Uterus (tissue), 2 donors: ENCODE data around the gene HDAC4.
A peak's percentile ranks its signal among the peaks of the same experiment; 100 is the strongest.

ENCODE experiments used
- POLR2A ChIP-seq, 2 donors: fragments of 450-650 bp; IDR thresholded peaks; one replicate each; pipeline ENCODE4 v1.6.1; 2016; ENCODE audit warnings: antibody characterized with exemption in 2 of 2, mild to moderate bottlenecking in 1 of 2, moderate library complexity in 1 of 2
- TF ChIP-seq, protein P1 (sequence below), 4 experiments: fragments of 200-600 bp in 2 of 4; fragments of 450-650 bp in 2 of 4; sonication (generic) in 2 of 4; IDR thresholded peaks; one replicate each; pipeline ENCODE4 v1.5.1; 2016 to 2019; ENCODE audit warnings: antibody characterized with exemption in 4 of 4, mild to moderate bottlenecking in 2 of 4, moderate library complexity in 1 of 4

DNA sequence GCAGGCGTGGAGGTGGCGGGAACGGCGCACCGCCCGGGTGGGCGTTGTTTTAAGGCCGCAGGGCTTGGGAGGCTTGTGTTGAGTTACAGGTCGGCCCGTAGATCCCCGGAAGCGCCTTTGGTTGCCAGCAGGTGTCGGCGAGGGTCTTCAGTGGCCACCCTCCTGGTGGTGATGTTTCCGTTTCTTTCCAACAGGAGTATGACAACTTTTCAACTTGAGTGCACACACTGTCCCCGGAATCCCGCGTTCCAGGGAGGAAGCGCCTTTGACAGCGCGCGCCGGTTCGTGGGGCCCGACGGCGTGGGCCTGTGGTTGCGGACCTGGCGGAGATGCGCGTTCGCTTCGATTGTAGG lies 1.0 kb upstream of the HDAC4 start:
- TF ChIP-seq, protein P1, sequence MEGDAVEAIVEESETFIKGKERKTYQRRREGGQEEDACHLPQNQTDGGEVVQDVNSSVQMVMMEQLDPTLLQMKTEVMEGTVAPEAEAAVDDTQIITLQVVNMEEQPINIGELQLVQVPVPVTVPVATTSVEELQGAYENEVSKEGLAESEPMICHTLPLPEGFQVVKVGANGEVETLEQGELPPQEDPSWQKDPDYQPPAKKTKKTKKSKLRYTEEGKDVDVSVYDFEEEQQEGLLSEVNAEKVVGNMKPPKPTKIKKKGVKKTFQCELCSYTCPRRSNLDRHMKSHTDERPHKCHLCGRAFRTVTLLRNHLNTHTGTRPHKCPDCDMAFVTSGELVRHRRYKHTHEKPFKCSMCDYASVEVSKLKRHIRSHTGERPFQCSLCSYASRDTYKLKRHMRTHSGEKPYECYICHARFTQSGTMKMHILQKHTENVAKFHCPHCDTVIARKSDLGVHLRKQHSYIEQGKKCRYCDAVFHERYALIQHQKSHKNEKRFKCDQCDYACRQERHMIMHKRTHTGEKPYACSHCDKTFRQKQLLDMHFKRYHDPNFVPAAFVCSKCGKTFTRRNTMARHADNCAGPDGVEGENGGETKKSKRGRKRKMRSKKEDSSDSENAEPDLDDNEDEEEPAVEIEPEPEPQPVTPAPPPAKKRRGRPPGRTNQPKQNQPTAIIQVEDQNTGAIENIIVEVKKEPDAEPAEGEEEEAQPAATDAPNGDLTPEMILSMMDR (IDR thresholded peaks at IDR 0.05): peak in 1 of 4 experiments; percentile 24
- TF ChIP-seq POLR2A (IDR thresholded peaks at IDR 0.05): no peak
